ENCODE data around the gene MBD4. TPM values are rescaled to one million over a fixed set of nuclear protein-coding genes. Genes with fewer than 3 reads are reported as not detected.
"Not testable (repeated sequence)": the region's sequence is repeated elsewhere in the genome, so short reads cannot be mapped to it uniquely, and the experiment has no call there.

Gene MBD4
- total RNA-seq, 1 experiment from 2014 or later: 34.3 TPM

DNA sequence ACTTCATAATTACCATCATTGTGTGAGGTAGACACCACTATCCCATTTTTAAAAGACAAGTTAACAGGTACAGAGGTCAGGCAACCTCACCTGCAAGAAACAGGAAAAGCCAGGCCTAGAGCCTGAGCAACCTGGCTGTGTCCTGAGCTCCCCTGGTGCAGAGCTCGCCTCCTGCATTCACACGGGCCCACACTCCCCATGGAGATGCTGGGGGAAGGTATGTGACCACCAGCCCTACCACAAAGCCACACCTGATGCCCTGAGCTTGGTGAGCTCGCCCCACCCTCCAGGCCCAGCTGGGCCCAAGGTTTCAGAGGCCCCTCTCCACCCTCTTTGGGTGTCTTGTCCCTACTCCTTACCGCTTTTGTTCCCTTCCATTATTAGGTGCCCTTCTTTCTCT lies 10.1 kb downstream of the MBD4 start:
- DNase-seq (ENCODE audit: low read depth): no peak

DNA sequence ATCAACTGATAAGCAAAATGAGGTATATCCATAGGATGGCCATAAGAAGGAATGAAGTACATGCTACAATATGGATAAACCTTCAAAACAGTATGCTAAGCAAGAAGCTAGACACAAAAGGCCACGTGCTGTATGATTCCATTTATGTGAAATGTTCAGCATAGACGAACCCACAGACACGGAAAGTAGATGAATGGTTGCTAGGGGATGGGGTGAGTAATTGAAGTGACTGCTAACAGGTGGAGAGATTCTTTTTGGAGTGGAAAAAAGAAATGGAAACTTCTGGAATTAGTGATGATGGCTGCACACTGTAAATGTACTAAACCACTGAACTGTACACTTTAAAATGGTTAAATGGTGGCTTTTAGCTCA lies 10.7 kb downstream of the MBD4 start:
- DNase-seq (ENCODE audit: low read depth): peak; percentile 33

DNA sequence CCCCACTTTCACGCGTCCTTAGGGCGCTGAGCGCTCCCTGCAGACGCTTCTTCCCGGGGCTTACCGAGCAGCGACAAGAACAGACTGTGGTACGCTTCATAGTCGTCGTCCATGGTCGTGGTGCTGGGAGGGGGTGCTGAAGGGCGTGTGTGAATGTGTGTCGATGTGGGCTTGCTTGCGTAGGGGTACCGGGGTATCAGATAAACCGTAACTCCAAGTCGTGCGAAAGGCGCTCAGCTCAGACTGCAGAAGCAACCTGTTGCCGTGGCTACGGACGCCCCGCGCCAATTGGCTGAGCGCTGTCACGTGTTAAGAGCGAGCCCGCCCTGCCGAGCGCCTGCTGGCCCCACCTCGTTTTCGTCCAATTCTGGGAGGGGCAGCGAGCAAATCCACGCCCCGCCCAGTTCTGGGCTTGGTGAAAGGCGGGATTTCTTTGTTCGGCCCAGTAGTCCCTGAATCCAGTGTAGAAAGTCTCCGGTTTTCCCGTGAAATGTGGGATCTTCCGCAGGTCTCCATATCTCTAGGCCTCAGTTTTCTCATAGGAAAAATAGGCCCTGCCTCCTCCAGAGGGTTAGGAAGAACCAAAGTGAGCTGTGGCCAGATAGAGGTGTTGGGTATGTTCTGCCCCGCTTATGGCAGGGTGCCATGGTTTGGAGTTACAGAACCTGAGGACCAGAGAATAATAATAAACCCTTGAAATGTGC lies 11.2 kb downstream of the MBD4 start, which contains the start of gene EFCAB12:
EFCAB12 (minus strand) TSS at position 261 of the 704 bp plus-strand sequence; CDS start at position 113, 148 bp downstream.
- peak; percentile 97 for DNase-seq (ENCODE audit: low read depth)

DNA sequence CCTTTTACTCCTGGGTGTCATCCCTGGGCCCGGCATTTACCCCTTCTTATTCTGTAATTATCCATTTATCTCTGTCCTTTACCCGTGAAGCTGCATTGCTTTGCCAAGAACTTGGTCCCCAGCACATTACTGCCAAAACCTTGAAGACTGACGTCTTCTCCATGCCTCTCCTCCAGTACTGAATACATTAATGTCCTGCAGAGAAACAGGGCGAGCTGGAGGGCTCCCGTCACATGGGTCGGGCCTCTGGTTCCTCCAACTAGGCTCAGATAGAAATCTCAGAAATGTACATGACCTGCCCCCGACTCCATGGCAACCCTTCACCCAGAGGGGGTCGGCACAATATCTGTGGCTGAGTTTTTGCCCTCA lies 11.8 kb downstream of the MBD4 start:
- DNase-seq (ENCODE audit: low read depth): no peak

DNA sequence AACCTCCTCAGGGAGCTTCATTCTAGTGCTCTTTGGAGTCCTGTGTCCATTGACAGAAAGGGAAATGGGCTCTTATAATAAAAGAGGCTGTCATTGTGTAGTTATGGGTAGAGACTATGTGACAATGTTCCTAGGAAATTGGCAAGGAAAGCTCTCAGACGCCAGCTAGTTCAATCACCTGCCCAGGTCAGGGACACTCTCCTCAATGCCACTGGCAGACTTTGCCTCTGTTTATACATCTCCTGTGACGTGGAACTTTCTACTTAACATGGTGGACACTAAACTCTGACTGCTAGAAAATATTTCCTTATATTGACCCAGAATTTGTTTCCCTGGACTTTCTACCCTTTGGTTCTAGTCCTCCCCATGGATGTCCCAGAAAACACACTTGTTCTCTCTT lies 14.1 kb downstream of the MBD4 start:
- no peak for DNase-seq (ENCODE audit: low read depth)

DNA sequence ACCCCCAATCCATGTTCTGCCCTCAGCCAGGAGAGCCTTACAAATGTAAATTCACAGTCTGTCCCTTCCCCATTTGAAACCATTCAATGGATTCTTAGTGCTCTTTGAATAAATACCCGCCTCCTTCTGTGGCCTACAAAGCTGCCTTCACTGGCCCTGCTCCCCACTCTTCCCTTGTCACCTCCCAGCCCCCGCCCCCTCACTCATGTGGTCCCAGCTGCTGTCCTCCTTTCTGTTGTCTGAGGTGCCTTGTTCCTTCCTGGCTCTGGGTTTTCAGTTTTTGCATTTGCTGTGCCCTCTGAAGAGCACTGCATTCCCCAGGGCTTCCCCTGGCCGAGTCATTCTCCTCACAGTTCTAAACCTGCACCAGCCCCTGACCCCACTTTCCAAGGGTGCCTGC lies 14.5 kb downstream of the MBD4 start:
- DNase-seq (ENCODE audit: low read depth): no peak

DNA sequence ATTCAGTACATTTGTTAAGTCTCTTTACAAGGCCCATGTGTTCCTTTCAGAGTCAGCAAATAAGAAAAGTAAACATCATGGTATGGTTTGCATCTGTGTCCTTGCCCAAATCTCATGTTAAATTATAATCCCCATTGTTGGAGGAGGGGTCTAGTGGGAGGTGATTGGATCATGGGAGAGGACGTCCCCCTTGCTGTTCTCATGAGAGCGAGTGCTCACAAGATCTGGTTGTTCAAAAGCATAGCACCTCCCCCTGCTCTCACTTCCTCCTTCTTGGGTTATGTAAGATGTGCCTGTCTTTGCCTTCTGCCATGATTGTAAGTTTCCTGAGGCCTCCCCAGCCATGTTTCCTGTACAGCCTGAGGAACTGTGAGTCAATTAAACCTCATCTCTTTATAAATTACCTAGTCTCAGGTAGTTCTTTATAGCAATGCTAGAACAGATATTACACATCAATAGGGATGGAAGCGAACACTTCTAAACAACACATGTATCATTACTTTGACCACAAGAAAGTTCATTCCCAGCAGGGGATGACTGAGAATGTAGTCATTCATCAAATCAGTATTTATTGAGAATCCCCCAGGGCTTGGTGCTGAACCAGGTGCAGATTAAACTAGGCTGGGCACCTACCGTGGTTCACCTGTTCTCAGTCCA lies 15.4 kb downstream of the MBD4 start:
- DNase-seq (ENCODE audit: low read depth): no peak

DNA sequence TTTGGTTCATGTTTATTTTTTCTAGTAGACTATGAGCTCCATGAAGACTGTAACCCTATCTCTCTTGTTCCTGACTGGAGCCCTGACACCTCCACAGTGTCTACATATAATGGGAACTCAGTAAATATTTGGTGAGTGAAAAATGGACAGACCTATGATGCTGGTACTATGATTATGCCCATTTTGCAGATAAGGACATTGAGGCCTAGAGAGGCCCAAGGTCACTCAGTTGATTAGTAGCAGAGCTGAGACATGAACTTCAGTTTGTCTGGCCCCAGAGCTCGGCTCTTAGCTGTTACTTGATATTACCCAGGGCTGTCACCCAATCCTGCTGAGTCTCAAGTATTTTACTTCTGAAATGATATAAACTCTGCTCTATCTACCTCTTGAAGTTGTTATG lies 16.9 kb downstream of the MBD4 start:
- DNase-seq (ENCODE audit: low read depth): no peak

DNA sequence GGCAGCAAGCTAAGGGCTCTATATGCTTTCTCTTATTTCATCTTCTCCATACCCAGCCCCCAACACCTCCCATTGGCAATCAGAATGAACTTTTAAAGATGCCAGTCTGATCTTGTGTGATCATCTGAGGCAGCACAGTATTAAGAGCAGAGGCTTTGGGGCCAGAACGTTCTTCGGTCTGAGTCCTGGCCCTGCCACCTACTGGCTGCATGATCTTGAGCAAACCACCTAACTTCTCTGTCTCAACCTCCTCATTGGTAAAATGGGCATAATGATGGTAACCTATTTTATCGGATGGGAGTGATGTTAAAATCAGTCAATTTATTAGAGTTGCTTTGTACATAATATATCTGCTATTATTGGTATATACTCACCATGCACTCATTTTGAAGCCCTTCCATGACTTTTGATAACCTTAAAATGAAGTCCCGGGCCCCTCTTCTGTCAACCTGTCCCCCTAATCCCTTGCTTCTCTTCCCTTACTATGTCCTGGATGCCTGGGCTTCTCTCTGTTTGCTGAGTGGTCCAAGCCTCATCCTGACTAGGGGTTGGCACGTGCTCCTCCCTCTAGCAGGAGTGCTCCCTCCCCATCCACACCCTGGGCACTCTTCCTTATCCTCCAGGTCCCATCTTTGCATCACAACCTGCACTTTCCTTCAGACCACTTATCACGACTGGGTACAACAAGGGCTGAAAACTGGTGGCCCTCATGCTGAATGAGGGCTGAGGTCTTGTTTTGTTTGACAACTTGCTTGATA lies 17.6 kb downstream of the MBD4 start:
- DNase-seq (ENCODE audit: low read depth): no peak

DNA sequence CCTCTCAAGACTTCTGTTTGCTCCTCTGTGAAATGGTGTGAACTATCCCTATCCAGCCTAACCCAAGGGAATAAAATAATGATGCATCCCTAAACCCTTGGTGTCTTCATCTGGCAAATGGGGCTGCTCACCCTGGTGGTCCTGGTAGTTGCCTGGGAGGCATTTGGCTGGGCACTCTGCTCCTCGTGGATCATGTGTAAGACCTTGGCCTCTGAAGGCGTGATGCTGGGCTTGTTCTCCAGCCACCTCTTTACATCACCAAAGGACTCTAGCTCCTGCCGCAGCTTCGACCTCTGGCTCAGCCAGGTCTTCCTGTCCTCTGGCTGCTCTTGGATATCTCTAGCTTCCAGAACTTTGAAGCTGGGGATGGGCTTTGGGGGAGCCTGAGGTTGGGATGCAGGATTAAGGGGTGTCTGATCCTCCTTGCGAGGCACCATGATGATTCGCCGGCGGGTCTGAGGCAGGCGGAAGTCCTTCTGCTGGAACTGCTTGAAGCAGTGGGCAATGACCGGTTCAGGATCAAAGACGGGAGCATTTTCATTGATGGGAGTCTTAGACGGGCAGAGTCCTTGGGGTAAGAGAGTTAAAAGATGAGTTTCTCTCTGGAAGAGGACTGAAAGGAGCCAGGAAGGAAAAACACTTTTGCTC lies 18.4 kb downstream of the MBD4 start:
- no peak for DNase-seq (ENCODE audit: low read depth)

DNA sequence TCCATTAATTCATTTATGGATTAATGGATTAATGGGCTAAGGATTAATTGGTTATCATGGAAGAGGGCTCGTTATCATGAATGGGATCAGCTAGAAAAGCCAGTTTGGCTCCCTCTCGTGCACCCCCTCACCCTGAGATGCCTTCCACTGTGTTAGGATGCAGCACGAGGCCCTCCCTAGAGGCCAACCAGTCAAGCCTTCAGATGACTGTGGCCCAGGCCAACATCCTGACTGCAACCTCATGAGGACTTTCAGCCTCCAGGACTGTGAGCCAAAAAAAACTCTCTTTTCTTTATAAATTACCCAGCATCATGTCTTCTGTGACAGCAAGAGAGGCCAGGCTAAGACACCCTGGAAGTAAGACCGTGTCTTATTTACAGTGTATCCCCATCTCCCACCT lies 20.3 kb downstream of the MBD4 start:
- DNase-seq (ENCODE audit: low read depth): no peak

DNA sequence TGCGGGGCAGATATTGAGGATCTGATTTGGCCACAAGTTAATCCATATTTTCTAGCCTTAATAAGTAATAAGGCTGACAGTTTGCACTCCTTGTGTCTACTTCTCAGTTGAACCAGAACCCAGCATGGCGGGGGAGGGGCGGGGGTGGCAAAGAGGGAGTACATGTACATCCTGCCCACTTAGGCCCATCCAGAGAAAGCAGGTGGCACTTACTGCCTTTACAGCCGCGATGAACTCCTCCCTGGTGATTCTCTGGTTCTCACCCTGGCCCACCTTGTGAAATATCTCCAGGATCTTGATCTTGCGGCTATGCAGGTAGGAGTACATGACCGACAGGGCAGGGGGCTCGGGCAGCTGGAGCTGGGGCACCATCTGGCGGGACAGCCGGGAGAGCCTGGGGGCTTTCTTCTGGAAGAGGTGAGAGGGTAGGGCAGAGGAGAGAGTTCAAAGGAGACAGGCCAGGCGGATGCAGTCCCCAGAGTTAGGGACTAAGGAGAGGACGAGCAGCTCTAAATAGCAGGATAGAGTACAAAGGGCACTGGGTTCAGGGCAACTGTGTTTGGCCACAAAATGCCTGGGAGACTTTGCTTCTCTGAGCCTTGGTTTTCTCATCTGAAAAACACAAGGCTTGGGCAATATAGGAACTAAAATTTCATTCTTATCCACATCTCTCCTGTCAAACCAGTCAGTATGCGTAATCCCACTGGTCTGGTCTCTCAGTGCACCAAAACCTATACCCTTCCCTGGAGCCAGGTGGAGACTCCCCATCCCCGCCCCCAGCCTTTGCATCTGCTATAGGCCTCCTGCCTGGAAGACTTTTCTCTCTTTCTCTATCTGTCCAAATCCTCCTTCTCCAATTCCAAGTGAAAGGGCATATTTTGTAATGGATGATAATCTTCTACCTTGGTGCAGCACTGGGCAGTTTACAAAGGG lies 21.4 kb downstream of the MBD4 start:
- DNase-seq (ENCODE audit: low read depth): no peak

DNA sequence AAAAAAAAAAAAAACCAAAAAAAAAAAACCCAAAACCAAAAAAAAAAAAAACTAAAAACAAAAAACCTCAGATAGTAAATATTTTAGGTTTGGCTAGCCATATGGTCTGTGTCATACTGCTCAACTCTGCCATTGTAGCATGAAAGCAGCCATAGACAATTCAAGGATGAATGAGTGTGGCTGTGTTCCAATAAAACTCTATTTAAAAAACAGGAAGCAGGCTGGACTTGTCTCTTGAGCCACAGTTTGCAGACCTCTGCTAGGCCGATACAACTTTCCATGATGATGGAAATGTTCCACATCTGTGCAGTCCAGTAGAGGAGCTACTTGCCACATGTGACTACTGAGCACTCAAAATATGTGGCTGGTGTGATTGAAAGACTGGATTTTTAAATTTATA lies 22.4 kb downstream of the MBD4 start:
- no peak for DNase-seq (ENCODE audit: low read depth)

DNA sequence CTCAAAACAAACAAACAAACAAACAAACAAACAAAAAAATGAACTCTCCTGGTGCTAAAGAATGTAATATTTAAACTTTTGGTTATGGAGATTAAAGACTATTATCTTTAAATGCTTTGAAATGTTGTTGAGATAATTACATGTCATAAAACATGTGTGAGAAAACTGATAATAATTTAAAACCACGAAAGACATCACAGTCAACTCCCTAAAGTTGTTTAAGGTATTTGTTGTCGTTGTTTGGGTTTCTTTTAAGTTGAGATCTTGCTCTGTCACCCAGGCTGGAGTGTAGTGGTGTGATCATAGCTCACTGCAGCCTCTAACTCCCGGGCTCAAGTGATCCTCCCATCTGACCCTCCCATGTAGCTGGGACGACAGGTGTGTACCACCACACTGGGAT lies 23.3 kb downstream of the MBD4 start:
- no peak for DNase-seq (ENCODE audit: low read depth)

DNA sequence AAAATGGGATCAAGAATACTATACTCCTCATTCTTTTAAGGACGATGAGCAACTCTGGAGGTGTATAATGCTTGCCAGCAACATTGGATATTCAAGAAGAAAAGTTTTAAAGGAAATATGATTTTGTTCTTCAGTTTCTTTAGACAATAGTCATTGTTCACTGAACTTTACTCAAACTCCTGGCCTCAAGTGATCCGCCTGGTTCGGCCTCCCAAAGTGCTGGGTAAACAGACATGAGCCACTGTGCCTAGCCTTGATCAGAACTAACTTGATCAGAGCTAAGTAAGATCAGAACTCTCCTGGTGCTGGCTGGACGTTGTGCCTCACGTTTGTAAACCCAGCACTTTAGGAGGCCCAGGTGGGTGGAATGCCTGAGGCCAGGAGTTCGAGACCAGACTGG lies 23.9 kb downstream of the MBD4 start:
- no peak for DNase-seq (ENCODE audit: low read depth)

DNA sequence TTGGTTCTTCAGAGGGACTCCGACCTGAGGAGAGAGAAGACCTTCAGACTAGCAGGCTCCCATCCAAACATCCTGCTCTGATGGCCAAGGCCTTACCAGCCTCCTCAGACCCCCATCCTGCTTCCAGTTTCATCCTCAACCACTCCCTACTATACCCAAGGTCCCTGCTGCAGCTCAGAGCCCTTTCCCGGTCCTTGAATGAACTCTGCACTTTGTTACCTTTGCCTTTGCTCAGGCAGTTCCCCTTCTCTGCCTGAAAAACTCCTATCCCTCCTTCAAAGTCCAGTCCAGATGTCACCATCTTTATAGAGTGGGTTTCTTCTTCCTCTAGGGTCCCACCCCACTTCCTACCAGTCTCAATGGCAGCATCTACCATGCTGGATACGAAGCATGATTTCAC lies 24.4 kb downstream of the MBD4 start:
- no peak for DNase-seq (ENCODE audit: low read depth)

DNA sequence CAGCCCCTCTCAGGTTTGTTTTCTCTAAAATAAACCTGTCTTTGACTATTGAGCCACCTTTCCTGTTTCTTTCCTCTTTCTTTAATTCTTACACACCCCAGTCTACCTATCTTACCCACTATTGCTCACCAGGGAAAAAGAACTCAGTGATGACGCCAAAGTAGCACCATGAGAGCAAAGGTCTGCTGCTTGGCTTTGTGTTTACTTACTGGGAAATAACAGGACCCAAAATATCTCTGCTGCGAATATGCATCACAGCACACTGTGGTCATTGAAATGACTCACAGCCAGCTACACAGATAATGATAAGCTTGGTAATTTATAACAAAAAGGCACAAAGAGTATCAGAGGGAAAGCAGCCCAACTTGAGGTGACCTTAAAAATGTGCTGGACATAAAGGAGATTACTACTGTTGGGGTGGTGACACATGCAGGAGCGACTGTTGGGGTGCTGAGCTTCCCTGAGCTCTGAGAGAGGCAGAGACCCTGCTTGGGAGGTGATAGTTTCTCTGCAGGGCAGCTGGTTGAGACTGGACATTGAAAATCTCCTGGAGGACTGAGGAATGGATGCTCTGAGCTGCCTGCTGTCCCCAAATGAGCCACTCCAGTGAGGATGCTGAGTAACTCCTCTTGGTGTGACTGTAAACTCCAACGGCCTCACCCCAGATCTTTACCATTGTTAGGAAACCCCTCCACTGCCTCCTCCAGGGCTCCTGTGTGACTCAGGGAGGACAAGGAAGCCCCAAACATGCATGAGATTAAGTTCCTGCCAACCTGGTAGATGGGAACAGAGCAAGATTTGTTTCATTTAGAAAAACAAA lies 25.9 kb downstream of the MBD4 start:
- peak; percentile 74 for DNase-seq (ENCODE audit: low read depth)

DNA sequence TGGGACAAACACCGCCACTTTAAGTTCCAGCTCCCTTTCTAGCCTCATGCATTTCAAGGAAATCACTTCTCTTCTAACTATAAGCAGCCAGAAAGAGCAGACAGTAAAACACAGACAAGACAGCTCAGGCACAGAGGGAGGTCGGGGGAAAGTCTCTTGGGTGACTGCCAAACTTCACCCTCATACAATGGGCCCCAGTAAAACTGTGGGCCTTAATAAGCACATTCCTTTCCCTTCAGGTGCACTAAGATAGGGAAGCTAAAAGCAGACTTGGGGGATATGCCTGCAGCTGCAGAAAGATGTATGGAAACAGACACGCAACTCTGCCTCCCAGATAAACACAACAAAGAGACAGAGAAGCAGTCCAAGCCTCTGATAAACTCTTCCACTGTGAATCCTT lies 26.5 kb downstream of the MBD4 start:
- not testable (repeated sequence) for DNase-seq (ENCODE audit: low read depth)

DNA sequence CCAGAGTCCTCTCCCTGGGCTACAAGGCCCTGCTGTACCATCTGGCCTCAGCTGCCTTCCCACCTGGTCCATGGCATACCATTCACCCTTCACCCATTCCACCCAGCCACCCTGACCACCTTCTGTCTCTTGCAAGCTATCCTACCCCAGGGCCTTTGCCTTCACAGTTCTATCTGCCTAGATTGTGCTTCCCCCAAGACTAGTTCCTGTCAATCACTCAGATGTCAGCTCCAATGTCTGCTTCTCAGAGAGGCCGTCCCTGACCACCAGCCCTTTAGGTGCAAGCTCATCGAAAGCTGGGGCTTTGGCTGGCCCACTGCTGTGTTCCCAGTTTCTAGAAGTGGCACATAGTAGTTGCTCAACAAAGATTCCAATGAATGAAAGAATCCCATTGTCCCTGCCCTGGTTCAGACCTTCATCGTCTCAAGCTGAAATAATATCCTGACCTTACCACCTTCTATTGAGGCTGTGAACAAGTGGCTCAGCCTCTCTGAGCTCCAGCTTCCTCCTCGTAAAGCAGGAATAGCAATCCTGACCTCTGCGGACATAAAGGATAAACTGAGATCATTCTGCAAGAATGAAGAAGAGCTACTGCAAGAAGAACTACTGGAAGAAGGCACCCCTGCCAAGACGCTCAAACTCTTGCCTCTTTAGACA lies 27.1 kb downstream of the MBD4 start:
- no peak for DNase-seq (ENCODE audit: low read depth)

DNA sequence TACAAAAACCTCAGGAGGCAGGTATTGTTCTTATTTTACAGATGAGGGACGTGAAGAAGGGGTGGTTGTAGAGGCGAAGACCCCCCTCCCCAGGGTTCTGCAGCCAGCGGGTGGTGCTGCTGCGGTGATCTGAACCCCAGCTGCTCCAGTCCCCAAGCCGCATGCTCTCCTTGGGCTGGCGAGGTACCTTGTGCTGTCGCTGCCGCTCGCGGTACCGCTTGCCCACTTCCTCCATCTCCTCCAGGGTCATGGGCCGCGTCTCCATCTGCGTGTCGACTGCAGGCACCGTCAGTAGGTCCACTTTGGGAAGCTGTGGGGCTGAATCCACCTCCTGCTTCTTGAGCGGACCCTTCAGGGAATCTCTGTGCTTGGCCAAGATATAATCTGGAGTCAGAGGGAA lies 28.8 kb downstream of the MBD4 start:
- DNase-seq (ENCODE audit: low read depth): no peak
